IMR-90 (cell line): ENCODE measurements around the gene TCEAL3. TPM values are rescaled to one million over a fixed set of nuclear protein-coding genes. Genes with fewer than 3 reads are reported as not detected.

Experiments used
- ATAC-seq: fragments of 200-7000 bp; cut with Tn5 transposase; 2 replicates; pipeline ENCODE4 v1.9.1; 2020; ENCODE audit warnings: low read depth, mild to moderate bottlenecking, moderate library complexity
- BruUV-seq: library from RNA; stranded (reverse); fragments of 400-500 nt; replicated peaks from 2 replicates; lab custom pipeline; 2021; lab: Mats Ljungman, UMichigan
- CTCF ChIA-PET: fragments of 300-600 bp; formaldehyde crosslinking; extraction: SDS; loops from one replicate; lab custom pipeline; 2021; ENCODE audit warnings: antibody characterized with exemption; lab: Yijun Ruan, JAX
- POLR2A ChIA-PET: fragments of 300-600 bp; sonication (Branson Sonifier 250); formaldehyde crosslinking; loops from one replicate; lab custom pipeline; 2022; ENCODE audit warnings: antibody characterized with exemption; ENCODE audit not compliant: unreplicated experiment; lab: Charles Lee
- DNase-seq: peaks from one replicate; pipeline ENCODE4 v3.0.0; 2013
- H2AFZ ChIP-seq: replicated peaks from 2 replicates; pipeline ENCODE3; 2013; ENCODE audit warnings: low read length, mild to moderate bottlenecking; ENCODE audit not compliant: poor library complexity
- H2AK5ac ChIP-seq: 2 replicates; pipeline ENCODE4 v1.6.1; 2013; ENCODE audit warnings: low read depth, low read length, inconsistent platforms
- H2AK9ac ChIP-seq: replicated peaks from 2 replicates; pipeline ENCODE3; 2013; ENCODE audit warnings: mild to moderate bottlenecking, low read depth, low read length, moderate library complexity; ENCODE audit not compliant: poor library complexity
- H2BK120ac ChIP-seq: 2 replicates; pipeline ENCODE4 v1.6.1; 2013; ENCODE audit warnings: low read depth, low read length, inconsistent platforms
- H2BK15ac ChIP-seq: 3 replicates; pipeline ENCODE4 v1.6.1; 2013; ENCODE audit warnings: low read depth, low read length, inconsistent platforms
- H2BK20ac ChIP-seq: 2 replicates; pipeline ENCODE4 v1.6.1; 2013; ENCODE audit warnings: low read depth, mild to moderate bottlenecking, inconsistent platforms, low read length, moderate library complexity
- H2BK5ac ChIP-seq: 2 replicates; pipeline ENCODE4 v1.6.1; 2013; ENCODE audit warnings: mild to moderate bottlenecking, low read depth, low read length, inconsistent platforms; ENCODE audit not compliant: poor library complexity, severe bottlenecking
- H3K14ac ChIP-seq: replicated peaks from 2 replicates; pipeline ENCODE4 v1.6.1; 2013; ENCODE audit warnings: low read depth, low read length, inconsistent platforms
- H3K18ac ChIP-seq: 2 replicates; pipeline ENCODE4 v1.6.1; 2013; ENCODE audit warnings: low read depth, low read length, control low read depth
- H3K23ac ChIP-seq: 2 replicates; pipeline ENCODE4 v1.6.1; 2013; ENCODE audit warnings: low read depth, low read length, inconsistent platforms
- H3K27ac ChIP-seq: 2 replicates; pipeline ENCODE4 v1.5.1; 2013; ENCODE audit warnings: mild to moderate bottlenecking, control low read depth, low read length; ENCODE audit not compliant: insufficient read depth
- H3K27me3 ChIP-seq: 2 replicates; pipeline ENCODE4 v1.6.1; 2013; ENCODE audit warnings: low read length; ENCODE audit not compliant: control insufficient read depth, insufficient read depth
- H3K36me3 ChIP-seq: 2 replicates; pipeline ENCODE4 v1.6.1; 2013; ENCODE audit warnings: low read length, mixed read lengths; ENCODE audit not compliant: control insufficient read depth, insufficient read depth
- H3K4ac ChIP-seq: 2 replicates; pipeline ENCODE4 v1.6.1; 2013; ENCODE audit warnings: low read depth, low read length, inconsistent platforms
- H3K4me1 ChIP-seq: 2 replicates; pipeline ENCODE4 v1.6.1; 2013; ENCODE audit warnings: low read length, mixed read lengths; ENCODE audit not compliant: control insufficient read depth, insufficient read depth
- H3K4me2 ChIP-seq: 2 replicates; pipeline ENCODE4 v1.6.1; 2013; ENCODE audit warnings: low read depth, mild to moderate bottlenecking, control low read depth, low read length, moderate library complexity
- H3K4me3 ChIP-seq: 2 replicates; pipeline ENCODE4 v1.5.1; 2013; ENCODE audit warnings: low read depth, mild to moderate bottlenecking, control low read depth, low read length, moderate library complexity; ENCODE audit not compliant: insufficient read depth
- H3K56ac ChIP-seq: 2 replicates; pipeline ENCODE4 v1.6.1; 2013; ENCODE audit warnings: low read length, inconsistent platforms; ENCODE audit not compliant: insufficient read depth; ENCODE audit errors: extremely low read depth
- H3K79me1 ChIP-seq, 2 experiments: 2 replicates each; pipeline ENCODE4 v1.6.1; 2013; ENCODE audit warnings: low read length in 2 of 2, inconsistent platforms in 1 of 2, low read depth in 1 of 2
- H3K9ac ChIP-seq: 2 replicates; pipeline ENCODE4 v1.6.1; 2013; ENCODE audit warnings: low read depth, low read length, control low read depth
- H3K9me1 ChIP-seq: 2 replicates; pipeline ENCODE4 v1.6.1; 2013; ENCODE audit warnings: low read length, inconsistent platforms; ENCODE audit not compliant: insufficient read depth
- H3K9me3 ChIP-seq: 2 replicates; pipeline ENCODE4 v1.6.1; 2013; ENCODE audit warnings: low read length; ENCODE audit not compliant: control insufficient read depth, insufficient read depth
- H4K20me1 ChIP-seq: 2 replicates; pipeline ENCODE4 v1.6.1; 2013; ENCODE audit warnings: low read length, inconsistent platforms; ENCODE audit not compliant: insufficient read depth
- H4K5ac ChIP-seq: 2 replicates; pipeline ENCODE4 v1.6.1; 2013; ENCODE audit warnings: mild to moderate bottlenecking, low read depth, low read length, control low read depth
- H4K8ac ChIP-seq, 2 experiments: 2 replicates each; pipeline ENCODE4 v1.6.1; 2013; ENCODE audit warnings: low read depth in 2 of 2, low read length in 2 of 2, control low read depth in 1 of 2, inconsistent platforms in 1 of 2
- H4K91ac ChIP-seq: 2 replicates; pipeline ENCODE4 v1.6.1; 2013; ENCODE audit warnings: low read depth, low read length, inconsistent platforms; ENCODE audit not compliant: insufficient read depth
- CEBPB ChIP-seq: IDR thresholded peaks from 2 replicates; pipeline ENCODE4 v1.6.1; 2012; ENCODE audit warnings: low read depth, low read length, improper control_type of control experiment
- FOS ChIP-seq: fragments of 150-350 bp; IDR thresholded peaks from 2 replicates; pipeline ENCODE4 v1.6.1; 2016; ENCODE audit warnings: low read depth, low read length
- MAFK ChIP-seq: IDR thresholded peaks from 2 replicates; pipeline ENCODE4 v1.6.1; 2012; ENCODE audit warnings: low read depth, low read length, improper control_type of control experiment
- MAZ ChIP-seq: IDR thresholded peaks from 2 replicates; pipeline ENCODE4 v1.6.1; 2012; ENCODE audit warnings: low read depth, mild to moderate bottlenecking, low read length, improper control_type of control experiment, moderate library complexity, borderline replicate concordance
- MXI1 ChIP-seq: IDR thresholded peaks from 2 replicates; pipeline ENCODE4 v1.6.1; 2012; ENCODE audit warnings: low read depth, mild to moderate bottlenecking, low read length, moderate library complexity, borderline replicate concordance
- NFE2L2 ChIP-seq: fragments of 150-350 bp; IDR thresholded peaks from 2 replicates; pipeline ENCODE4 v1.6.1; 2016; ENCODE audit warnings: low read depth, mild to moderate bottlenecking, low read length
- POLR2A ChIP-seq: IDR thresholded peaks from 2 replicates; pipeline ENCODE4 v1.6.1; 2012; ENCODE audit warnings: mild to moderate bottlenecking, low read depth, low read length
- RAD21 ChIP-seq: IDR thresholded peaks from 2 replicates; pipeline ENCODE4 v1.6.1; 2012; ENCODE audit warnings: low read length, improper control_type of control experiment
- RCOR1 ChIP-seq: IDR thresholded peaks from 2 replicates; pipeline ENCODE4 v1.6.1; 2012; ENCODE audit warnings: mild to moderate bottlenecking, low read length, improper control_type of control experiment; ENCODE audit not compliant: insufficient replicate concordance
- SMC3 ChIP-seq: fragments of 150-350 bp; IDR thresholded peaks from 2 replicates; pipeline ENCODE4 v1.6.1; 2016; ENCODE audit warnings: low read depth, mild to moderate bottlenecking, antibody characterized with exemption, low read length, moderate library complexity
- WGBS, 2 experiments: methylation state at CpG; one replicate each; pipeline versions ENCODE4 v1.1.5 to v1.1.7; 2013; ENCODE audit warnings: missing lambda C conversion rate in 2 of 2; ENCODE audit not compliant: insufficient read length in 1 of 2; ENCODE audit errors: extremely low coverage in 2 of 2; 5-methylcytosine and 5-hydroxymethylcytosine counted together
- dilution Hi-C: fragments of 300-500 bp; cut with HindIII; formaldehyde crosslinking; loops from one replicate; pipeline ENCODE4 v1.14.3; 2018; ENCODE audit warnings: low sequenced_read_pairs; ENCODE audit not compliant: unreplicated experiment
- in situ Hi-C: fragments of 300-500 bp; cut with MboI; formaldehyde crosslinking; loops from 3 replicates; pipeline ENCODE4 v1.14.3; 2019; ENCODE audit warnings: low sequenced_read_pairs, inconsistent platforms, mixed read lengths
- intact Hi-C: fragments of 100-400 bp; cut with micrococcal nuclease; formaldehyde crosslinking; loops from 2 replicates; pipeline ENCODE4 v1.10.0; 2022
- polyA plus RNA-seq, 3 experiments: library from polyadenylated mRNA; depleted of rRNA; stranded (reverse); fragments of >200 nt; gene quantifications; 2 replicates each; pipeline ENCODE4 v1.2.3, GENCODE V29; 2012; ENCODE audit warnings: low replicate concordance in 1 of 3
- total RNA-seq: library from RNA; depleted of rRNA; stranded (reverse); fragments of >200 nt; gene quantifications from 2 replicates; pipeline ENCODE4 v1.2.3, GENCODE V29; 2012
- TF ChIP-seq, protein P1 (sequence below): fragments of 150-350 bp; IDR thresholded peaks from 2 replicates; pipeline ENCODE4 v1.6.1; 2016; ENCODE audit warnings: low read depth, mild to moderate bottlenecking, low read length, moderate library complexity, borderline replicate concordance
- TF ChIP-seq, protein P2 (sequence below): fragments of 150-350 bp; IDR thresholded peaks from 2 replicates; pipeline ENCODE4 v1.6.1; 2017; ENCODE audit warnings: mild to moderate bottlenecking, antibody characterized with exemption, low read length, low read depth
- TF ChIP-seq, protein P3 (sequence below): conservative IDR thresholded peaks from 2 replicates; pipeline ENCODE4 v1.5.1; 2012; ENCODE audit warnings: mild to moderate bottlenecking, low read depth, low read length, improper control_type of control experiment

The TCEAL3 gene
- total and polyA plus RNA-seq, 2 of the 4 experiments (the other 2 are of a cell fraction), result 3.2 to 24.2 TPM

DNA sequence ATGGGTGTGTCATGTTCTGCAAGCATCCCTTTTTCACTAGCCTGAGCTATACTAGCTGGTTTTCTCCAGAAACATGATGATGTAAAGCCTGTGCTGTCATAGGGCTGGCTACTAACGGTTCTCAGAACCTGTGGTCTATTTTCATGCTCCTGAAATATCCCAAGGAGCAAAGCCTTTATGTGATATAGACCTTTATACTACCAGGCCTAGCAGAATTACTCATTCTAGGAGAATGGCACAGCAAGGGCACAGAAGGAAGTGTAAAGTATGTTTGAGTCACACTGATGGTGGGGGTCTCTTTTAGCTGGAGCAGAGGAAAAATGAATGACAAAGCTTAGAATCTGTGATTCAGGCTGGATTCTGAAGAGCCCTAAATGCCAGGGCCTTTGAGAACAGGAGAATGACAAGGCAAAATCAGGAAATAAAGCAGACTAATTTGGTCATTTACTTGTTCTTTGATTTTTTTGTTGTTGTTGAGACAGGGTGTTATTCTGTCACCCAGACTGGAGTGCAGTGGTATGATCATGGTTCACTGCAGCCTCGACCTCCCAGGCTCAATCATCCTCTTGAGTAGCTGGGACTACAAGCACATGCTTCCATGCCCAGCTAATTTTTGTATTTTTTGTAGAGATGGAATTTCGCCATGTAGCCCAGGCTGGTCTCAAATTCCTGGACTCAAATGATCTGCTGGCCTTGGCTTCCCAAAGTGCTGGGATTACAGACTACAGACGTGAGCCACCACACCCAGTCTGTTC is 32.8 kb downstream of the TCEAL3 start:
- Histone ChIP-seq H3K4me1 (peaks cover 1% of the 10 kb centered on the region; the same call in 1 of the 2 replicates), H2AFZ (no peak overlapping the region), H2AK5ac (no peak overlapping the region), H3K9me3 (no peaks in the 10 kb centered on the region), H3K9me1 (0 out of 2 replicates have a peak, but pooled peaks cover 6% of the 10 kb centered on the region), H3K14ac (no peak overlapping the region), H2BK15ac (peak overlapping the region; percentile 43; the same call in 1 of the 3 replicates), H4K5ac (no peak overlapping the region), H2BK5ac (peak overlapping the region; percentile 7), H3K36me3 (no peaks in the 10 kb centered on the region), H2BK20ac (no peak overlapping the region; the same call in 1 of the 2 replicates), H3K27me3 (no peaks in the 10 kb centered on the region), H3K18ac (no peak overlapping the region), H3K23ac (no peak overlapping the region), H3K56ac (no peak overlapping the region), H4K91ac (no peak overlapping the region), H2AK9ac (no peak overlapping the region), H2BK120ac (no peak overlapping the region), H3K9ac (no peak overlapping the region), H3K4me3 (no peak overlapping the region), H3K27ac (no peak overlapping the region; the same call in 1 of the 2 replicates), H4K20me1 (no peaks in the 10 kb centered on the region), H3K4ac (no peak overlapping the region), H3K4me2 (no peak overlapping the region), H3K79me1 (no peaks in the 10 kb centered on the region), H4K8ac (no peak overlapping the region; a peak in 1 of 4 replicates)
- dilution Hi-C loops (no loop called here), in situ Hi-C loops (no loop called here), intact Hi-C loops (no loop called here)
- ATAC-seq (peak; percentile 50), DNase-seq (peak; percentile 63)
- BruUV-seq, result no TSS peak
- ChIA-PET CTCF (interaction anchor here (0.5 to 0.9 kb wide), 2 partner anchors 10 to 16 kb away, joined by 3 to 4 read pairs; no protein-coding TSS in a partner anchor), POLR2A (no interaction called here)
- TF ChIP-seq, protein P1, sequence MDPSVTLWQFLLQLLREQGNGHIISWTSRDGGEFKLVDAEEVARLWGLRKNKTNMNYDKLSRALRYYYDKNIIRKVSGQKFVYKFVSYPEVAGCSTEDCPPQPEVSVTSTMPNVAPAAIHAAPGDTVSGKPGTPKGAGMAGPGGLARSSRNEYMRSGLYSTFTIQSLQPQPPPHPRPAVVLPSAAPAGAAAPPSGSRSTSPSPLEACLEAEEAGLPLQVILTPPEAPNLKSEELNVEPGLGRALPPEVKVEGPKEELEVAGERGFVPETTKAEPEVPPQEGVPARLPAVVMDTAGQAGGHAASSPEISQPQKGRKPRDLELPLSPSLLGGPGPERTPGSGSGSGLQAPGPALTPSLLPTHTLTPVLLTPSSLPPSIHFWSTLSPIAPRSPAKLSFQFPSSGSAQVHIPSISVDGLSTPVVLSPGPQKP, result no peak
- TF ChIP-seq NFE2L2 (peak; percentile 68), RCOR1 (no peak), CEBPB (0 out of 2 replicates have a peak, but pooled peaks have one; percentile 4), POLR2A (no peak), SMC3 (no peak), MAZ (0 out of 2 replicates have a peak, but pooled peaks have one; percentile 44), MXI1 (no peak), RAD21 (no peak), MAFK (no peak), FOS (no peak)
- TF ChIP-seq, protein P2, sequence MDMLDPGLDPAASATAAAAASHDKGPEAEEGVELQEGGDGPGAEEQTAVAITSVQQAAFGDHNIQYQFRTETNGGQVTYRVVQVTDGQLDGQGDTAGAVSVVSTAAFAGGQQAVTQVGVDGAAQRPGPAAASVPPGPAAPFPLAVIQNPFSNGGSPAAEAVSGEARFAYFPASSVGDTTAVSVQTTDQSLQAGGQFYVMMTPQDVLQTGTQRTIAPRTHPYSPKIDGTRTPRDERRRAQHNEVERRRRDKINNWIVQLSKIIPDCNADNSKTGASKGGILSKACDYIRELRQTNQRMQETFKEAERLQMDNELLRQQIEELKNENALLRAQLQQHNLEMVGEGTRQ, result no peak
- TF ChIP-seq, protein P3, sequence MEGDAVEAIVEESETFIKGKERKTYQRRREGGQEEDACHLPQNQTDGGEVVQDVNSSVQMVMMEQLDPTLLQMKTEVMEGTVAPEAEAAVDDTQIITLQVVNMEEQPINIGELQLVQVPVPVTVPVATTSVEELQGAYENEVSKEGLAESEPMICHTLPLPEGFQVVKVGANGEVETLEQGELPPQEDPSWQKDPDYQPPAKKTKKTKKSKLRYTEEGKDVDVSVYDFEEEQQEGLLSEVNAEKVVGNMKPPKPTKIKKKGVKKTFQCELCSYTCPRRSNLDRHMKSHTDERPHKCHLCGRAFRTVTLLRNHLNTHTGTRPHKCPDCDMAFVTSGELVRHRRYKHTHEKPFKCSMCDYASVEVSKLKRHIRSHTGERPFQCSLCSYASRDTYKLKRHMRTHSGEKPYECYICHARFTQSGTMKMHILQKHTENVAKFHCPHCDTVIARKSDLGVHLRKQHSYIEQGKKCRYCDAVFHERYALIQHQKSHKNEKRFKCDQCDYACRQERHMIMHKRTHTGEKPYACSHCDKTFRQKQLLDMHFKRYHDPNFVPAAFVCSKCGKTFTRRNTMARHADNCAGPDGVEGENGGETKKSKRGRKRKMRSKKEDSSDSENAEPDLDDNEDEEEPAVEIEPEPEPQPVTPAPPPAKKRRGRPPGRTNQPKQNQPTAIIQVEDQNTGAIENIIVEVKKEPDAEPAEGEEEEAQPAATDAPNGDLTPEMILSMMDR, result no peak
- no CpG with 5 or more reads among the region's 4 CpGs for WGBS, 2 experiments
